Large intestine (tissue), 12 donors: ENCODE results near the gene CAPN2. TPM values are rescaled to one million over a fixed set of nuclear protein-coding genes. Genes with fewer than 3 reads are reported as not detected.
A peak's percentile ranks its signal among the peaks of the same experiment; 100 is the strongest.

Experiments used
- DNase-seq, 2 donors: peaks; one replicate each; pipeline versions ENCODE4 v3.0.0 to v3.0.0-alpha.2; 2013
- H3K27ac ChIP-seq: one replicate; pipeline ENCODE4 v1.5.1; 2013; ENCODE audit warnings: low read length
- H3K27me3 ChIP-seq: 2 replicates; pipeline ENCODE4 v1.6.1; 2013; ENCODE audit warnings: low read length; ENCODE audit not compliant: control insufficient read depth, insufficient read depth
- H3K36me3 ChIP-seq: 2 replicates; pipeline ENCODE4 v1.6.1; 2013; ENCODE audit warnings: low read length; ENCODE audit not compliant: control insufficient read depth, insufficient read depth
- H3K4me1 ChIP-seq: one replicate; pipeline ENCODE4 v1.6.1; 2013; ENCODE audit warnings: low read length; ENCODE audit not compliant: control insufficient read depth, insufficient read depth
- H3K4me3 ChIP-seq: one replicate; pipeline ENCODE4 v1.5.1; 2013; ENCODE audit warnings: low read length
- H3K9me3 ChIP-seq: one replicate; pipeline ENCODE4 v1.6.1; 2013; ENCODE audit warnings: mild to moderate bottlenecking, low read depth, low read length, moderate library complexity; ENCODE audit not compliant: control insufficient read depth
- WGBS: methylation state at CpG from one replicate; pipeline ENCODE4 v1.1.5; 2013; ENCODE audit warnings: low lambda C conversion rate; ENCODE audit not compliant: insufficient coverage; 5-methylcytosine and 5-hydroxymethylcytosine counted together
- long read RNA-seq, 11 donors: transcript quantifications; one replicate each; lab custom pipeline, GENCODE V29; 2026
- polyA plus RNA-seq: library from polyadenylated mRNA; unstranded; fragments of 120-200 nt; gene quantifications from one replicate; pipeline ENCODE4 v1.2.1, GENCODE V29; 2013

The CAPN2 gene
- 71.3 TPM for polyA plus RNA-seq
- long read RNA-seq, donor 1, partial matches to known transcripts: 10 of 12 reads
- long read RNA-seq, donor 1, other reads (novel, unspliced or antisense): 0 of 12 reads
- long read RNA-seq, donor 2, full-length matches to known transcripts: 10 of 36 reads
- long read RNA-seq, donor 2, partial matches to known transcripts: 26 of 36 reads
- long read RNA-seq, donor 2, other reads (novel, unspliced or antisense): 0 of 36 reads
- long read RNA-seq, donor 3: 0 reads
- long read RNA-seq, donor 4: 0 reads
- long read RNA-seq, donor 5, full-length matches to known transcripts: 3 of 22 reads
- long read RNA-seq, donor 5, partial matches to known transcripts: 10 of 22 reads
- long read RNA-seq, donor 5, other reads (novel, unspliced or antisense): 9 of 22 reads
- long read RNA-seq, donor 6, partial matches to known transcripts: 6 of 24 reads
- long read RNA-seq, donor 6, other reads (novel, unspliced or antisense): 14 of 24 reads
- long read RNA-seq, donor 7, full-length matches to known transcripts: 5 of 27 reads
- long read RNA-seq, donor 7, partial matches to known transcripts: 7 of 27 reads
- long read RNA-seq, donor 7, other reads (novel, unspliced or antisense): 15 of 27 reads
- long read RNA-seq, donor 8, full-length matches to known transcripts: 5 of 39 reads
- long read RNA-seq, donor 8, partial matches to known transcripts: 23 of 39 reads
- long read RNA-seq, donor 8, other reads (novel, unspliced or antisense): 11 of 39 reads
- long read RNA-seq, donor 9, full-length matches to known transcripts: 5 of 21 reads
- long read RNA-seq, donor 9, partial matches to known transcripts: 6 of 21 reads
- long read RNA-seq, donor 9, other reads (novel, unspliced or antisense): 10 of 21 reads
- long read RNA-seq, donor 10, full-length matches to known transcripts: 4 of 26 reads
- long read RNA-seq, donor 10, partial matches to known transcripts: 11 of 26 reads
- long read RNA-seq, donor 10, other reads (novel, unspliced or antisense): 11 of 26 reads
- long read RNA-seq, donor 11, partial matches to known transcripts: 8 of 25 reads
- long read RNA-seq, donor 11, other reads (novel, unspliced or antisense): 12 of 25 reads

GRCh38 chr1:223712194-223712849, at the start of gene CAPN2:
Gene CAPN2 (plus strand): TSS chr1:223712539. CDS start chr1:223712641, 102 bp downstream.
- peaks cover 43% of the 10 kb centered on the region for H3K4me1 ChIP-seq
- H3K27ac ChIP-seq: peak within 1 kb of the TSS; percentile 79
- no peaks in the 10 kb centered on the region for H3K9me3 ChIP-seq
- peak; percentile 76 to 89 for DNase-seq
- no peaks in the 10 kb centered on the region for H3K27me3 ChIP-seq
- no CpG with 5 or more reads among the region's 74 CpGs for WGBS
- H3K36me3 ChIP-seq: peaks cover 5% of the 10 kb centered on the region
- peak within 1 kb of the TSS; percentile 81 for H3K4me3 ChIP-seq

- no peaks in the 10 kb centered on the region for H3K27me3 ChIP-seq
- H3K36me3 ChIP-seq: no peaks in the 10 kb centered on the region
- no peaks in the 10 kb centered on the region for H3K9me3 ChIP-seq
- WGBS: 76% methylated on average over 4 of the region's 5 CpGs
- no peak overlapping the region for H3K4me3 ChIP-seq
- H3K27ac ChIP-seq: no peak overlapping the region
- H3K4me1 ChIP-seq: peaks cover 3% of the 10 kb centered on the region
- no peak for DNase-seq
These were observed 49.4 kb upstream of the CAPN2 start for GRCh38 chr1:223662943-223663342.

- no peaks in the 10 kb centered on the region for H3K36me3 ChIP-seq
- WGBS: no CpG with 5 or more reads among the region's 5 CpGs
- H3K27me3 ChIP-seq: no peaks in the 10 kb centered on the region
- H3K27ac ChIP-seq: no peak overlapping the region
- H3K4me3 ChIP-seq: no peak overlapping the region
- peaks cover 3% of the 10 kb centered on the region for H3K4me1 ChIP-seq
- DNase-seq: no peak
- H3K9me3 ChIP-seq: no peaks in the 10 kb centered on the region
These were observed 48.2 kb upstream of the CAPN2 start for GRCh38 chr1:223664106-223664505.

GRCh38 chr1:223665592-223666312, 46.6 kb upstream of the CAPN2 start, which contains the start of gene CAPN8:
Gene CAPN8 (minus strand): TSS chr1:223665701. CDS start chr1:223665646, 55 bp downstream.
- WGBS: no CpG with 5 or more reads among the region's 6 CpGs
- no peak within 1 kb of the TSS for H3K27ac ChIP-seq

GRCh38 chr1:223667484-223668182, 44.7 kb upstream of the CAPN2 start:
- Histone ChIP-seq H3K27me3 (no peaks in the 10 kb centered on the region), H3K4me3 (no peak overlapping the region), H3K36me3 (no peaks in the 10 kb centered on the region), H3K4me1 (peaks cover 3% of the 10 kb centered on the region), H3K27ac (no peak overlapping the region), H3K9me3 (no peaks in the 10 kb centered on the region)
- WGBS: no CpG with 5 or more reads among the region's 3 CpGs
- DNase-seq: no peak

More at GRCh38 chr1:223665592-223666312, 46.6 kb upstream of the CAPN2 start, which contains the start of gene CAPN8:
- Histone ChIP-seq H3K36me3 (no peaks in the 10 kb centered on the region), H3K27me3 (no peaks in the 10 kb centered on the region), H3K9me3 (no peaks in the 10 kb centered on the region), H3K4me3 (no peak within 1 kb of the TSS), H3K4me1 (peaks cover 3% of the 10 kb centered on the region)
- DNase-seq: peak in 1 of 2 donors; percentile 53

- WGBS: 100% methylated on average over 1 of the region's 6 CpGs
- Histone ChIP-seq H3K9me3 (peaks cover 4% of the 10 kb centered on the region), H3K27me3 (no peaks in the 10 kb centered on the region), H3K4me3 (no peak overlapping the region), H3K4me1 (peaks cover 3% of the 10 kb centered on the region), H3K36me3 (no peaks in the 10 kb centered on the region), H3K27ac (no peak overlapping the region)
- DNase-seq: no peak
These were observed 43.1 kb upstream of the CAPN2 start for GRCh38 chr1:223669003-223669795.

- Histone ChIP-seq H3K4me1 (no peaks in the 10 kb centered on the region), H3K27me3 (no peaks in the 10 kb centered on the region), H3K36me3 (no peaks in the 10 kb centered on the region), H3K9me3 (peaks cover 8% of the 10 kb centered on the region), H3K27ac (no peak overlapping the region), H3K4me3 (no peak overlapping the region)
- no CpG with 5 or more reads among the region's 7 CpGs for WGBS
- DNase-seq: no peak
These were observed 41.7 kb upstream of the CAPN2 start for GRCh38 chr1:223670458-223671159.

GRCh38 chr1:223674119-223674890, 38.0 kb upstream of the CAPN2 start:
- 0% methylated on average over 1 of the region's 5 CpGs for WGBS
- no peak for DNase-seq

More at GRCh38 chr1:223674119-223674890, 38.0 kb upstream of the CAPN2 start:
- Histone ChIP-seq H3K9me3 (peaks cover 9% of the 10 kb centered on the region), H3K27ac (no peak overlapping the region), H3K4me3 (no peak overlapping the region), H3K4me1 (no peaks in the 10 kb centered on the region), H3K27me3 (no peaks in the 10 kb centered on the region), H3K36me3 (no peaks in the 10 kb centered on the region)
